ENCODE measurements around the gene XCR1. TPM values are rescaled to one million over a fixed set of nuclear protein-coding genes. Genes with fewer than 3 reads are reported as not detected.
A peak's percentile ranks its signal among the peaks of the same experiment; 100 is the strongest.
"Not testable (repeated sequence)": the region's sequence is repeated elsewhere in the genome, so short reads cannot be mapped to it uniquely, and the experiment has no call there.

XCR1 gene
- total and polyA plus RNA-seq, 9 donors: under 0.01 to 1.2 (median 0.05) TPM; not detected in 2

- no peaks in the 10 kb centered on the region for H3K9me3 ChIP-seq
- 15 to 31% (median 29%) methylated on average over 5 of the region's 5 CpGs for WGBS, 3 donors
- no peak overlapping the region for H3K4me3 ChIP-seq
- H3K4me1 ChIP-seq (ENCODE audit: insufficient read depth): peaks cover 14% of the 10 kb centered on the region
- TF ChIP-seq POLR2A (IDR thresholded peaks at IDR 0.05) (no peak), CTCF (IDR thresholded peaks at IDR 0.05) (no peak), EP300 (IDR thresholded peaks at IDR 0.05) (peak; percentile 74)
- intact Hi-C loops (cut with DNase I): no loop called here
- no peaks in the 10 kb centered on the region for H3K27me3 ChIP-seq
- H3K27ac ChIP-seq: peak overlapping the region in 1 of 2 donors; percentile 73
- DNase-seq: peak in 3 of 5 donors; percentile 37 to 55 (median 46)
- no peaks in the 10 kb centered on the region for H3K36me3 ChIP-seq
These were observed 20.8 kb downstream of the XCR1 start for GRCh38 chr3:46006238-46007032.

GRCh38 chr3:46003706-46004105 is 23.6 kb downstream of the XCR1 start:
- H3K4me1 ChIP-seq (ENCODE audit: insufficient read depth): peaks cover 14% of the 10 kb centered on the region
- intact Hi-C loops (cut with DNase I); H3K9me3 ChIP-seq; DNase-seq; H3K4me3 ChIP-seq; H3K36me3 ChIP-seq; H3K27me3 ChIP-seq; H3K27ac ChIP-seq: not testable (repeated sequence)

- TF ChIP-seq CTCF (IDR thresholded peaks at IDR 0.05): no peak
- no peak for TF ChIP-seq POLR2A (IDR thresholded peaks at IDR 0.05)
- TF ChIP-seq EP300 (IDR thresholded peaks at IDR 0.05): no peak
- DNase-seq: no peak
- H3K27me3 ChIP-seq: no peaks in the 10 kb centered on the region
- no peak overlapping the region for H3K4me3 ChIP-seq
- intact Hi-C loops (cut with DNase I): no loop called here
- 92 to 96% (median 94%) methylated on average over 2 of the region's 2 CpGs for WGBS, 3 donors
- no peaks in the 10 kb centered on the region for H3K9me3 ChIP-seq
- peaks cover 5% of the 10 kb centered on the region for H3K4me1 ChIP-seq (ENCODE audit: insufficient read depth)
- no peaks in the 10 kb centered on the region for H3K36me3 ChIP-seq
- H3K27ac ChIP-seq: no peak overlapping the region
These were observed 26.1 kb downstream of the XCR1 start for GRCh38 chr3:46001178-46001577.

- no peaks in the 10 kb centered on the region for H3K36me3 ChIP-seq
- TF ChIP-seq POLR2A (IDR thresholded peaks at IDR 0.05): no peak
- no peak for TF ChIP-seq CTCF (IDR thresholded peaks at IDR 0.05)
- TF ChIP-seq EP300 (IDR thresholded peaks at IDR 0.05): no peak
- 68 to 81% (median 79%) methylated on average over 2 of the region's 2 CpGs for WGBS, 3 donors
- no peaks in the 10 kb centered on the region for H3K27me3 ChIP-seq
- DNase-seq: no peak
- intact Hi-C loops (cut with DNase I): no loop called here
- peaks cover 4% of the 10 kb centered on the region for H3K4me1 ChIP-seq (ENCODE audit: insufficient read depth)
- H3K27ac ChIP-seq: no peak overlapping the region
- no peaks in the 10 kb centered on the region for H3K9me3 ChIP-seq
- H3K4me3 ChIP-seq: no peak overlapping the region
These were observed 29.3 kb downstream of the XCR1 start for GRCh38 chr3:45997942-45998341.

GRCh38 chr3:45997499-45997898 is 29.8 kb downstream of the XCR1 start:
- H3K4me1 ChIP-seq (ENCODE audit: insufficient read depth); DNase-seq; intact Hi-C loops (cut with DNase I); H3K27ac ChIP-seq; H3K27me3 ChIP-seq; H3K36me3 ChIP-seq; H3K4me3 ChIP-seq; H3K9me3 ChIP-seq: not testable (repeated sequence)
- 90 to 95% (median 92%) methylated on average over 19 of the region's 19 CpGs for WGBS, 3 donors
